Hematopoietic multipotent progenitor cell treated with erythropoietin and hydrocortisone succinate and interleukin-3 and kit ligand, for 17 days (in vitro differentiated cells): ENCODE results near the gene BRD3OS.
A peak's percentile ranks its signal among the peaks of the same experiment; 100 is the strongest.

ENCODE experiments used
- DNase-seq: peaks from one replicate; pipeline ENCODE4 v3.0.0-alpha.2; 2015; ENCODE audit warnings: low spot score

The BRD3OS gene

DNA sequence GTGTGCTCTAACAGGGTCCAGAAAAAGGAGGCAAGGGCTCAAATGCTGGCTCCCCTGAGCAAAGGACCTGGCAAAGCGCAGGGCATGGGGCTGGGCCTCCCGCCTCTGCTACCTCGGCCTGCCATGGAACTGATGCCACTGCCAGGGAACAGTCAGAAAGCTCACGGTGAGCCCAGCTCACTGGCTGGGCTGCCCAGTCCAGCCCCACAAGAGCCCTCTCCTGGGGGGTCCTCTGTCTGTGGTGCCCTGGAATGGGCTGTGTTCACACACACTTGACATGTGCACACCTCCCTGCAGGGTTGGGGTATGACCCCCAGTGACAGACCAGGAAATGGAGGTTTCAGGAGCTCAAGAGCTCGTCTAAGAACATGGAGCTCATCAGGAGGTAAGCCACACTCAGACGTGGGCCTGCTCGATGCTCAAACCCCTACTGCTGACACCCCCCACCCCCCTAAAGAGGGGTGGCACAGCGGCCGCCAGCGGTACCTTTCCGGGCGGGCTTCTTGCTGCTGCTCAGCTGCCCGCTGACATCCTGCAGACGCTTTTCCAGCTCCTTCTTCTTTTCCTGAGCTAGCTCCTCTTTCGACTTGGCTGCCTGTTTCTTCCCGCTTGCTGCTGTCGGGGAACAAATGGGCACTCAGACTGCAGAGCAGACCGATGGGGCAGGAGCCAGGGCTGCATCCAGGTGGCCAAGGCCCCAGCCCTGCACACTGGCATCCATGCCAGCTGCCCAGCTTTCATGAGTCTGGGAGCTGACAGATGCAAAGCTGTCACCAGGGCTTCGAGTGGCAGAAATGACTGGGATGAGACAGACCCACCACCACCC lies 9.1 kb downstream of the BRD3OS start:
- DNase-seq: no peak

DNA sequence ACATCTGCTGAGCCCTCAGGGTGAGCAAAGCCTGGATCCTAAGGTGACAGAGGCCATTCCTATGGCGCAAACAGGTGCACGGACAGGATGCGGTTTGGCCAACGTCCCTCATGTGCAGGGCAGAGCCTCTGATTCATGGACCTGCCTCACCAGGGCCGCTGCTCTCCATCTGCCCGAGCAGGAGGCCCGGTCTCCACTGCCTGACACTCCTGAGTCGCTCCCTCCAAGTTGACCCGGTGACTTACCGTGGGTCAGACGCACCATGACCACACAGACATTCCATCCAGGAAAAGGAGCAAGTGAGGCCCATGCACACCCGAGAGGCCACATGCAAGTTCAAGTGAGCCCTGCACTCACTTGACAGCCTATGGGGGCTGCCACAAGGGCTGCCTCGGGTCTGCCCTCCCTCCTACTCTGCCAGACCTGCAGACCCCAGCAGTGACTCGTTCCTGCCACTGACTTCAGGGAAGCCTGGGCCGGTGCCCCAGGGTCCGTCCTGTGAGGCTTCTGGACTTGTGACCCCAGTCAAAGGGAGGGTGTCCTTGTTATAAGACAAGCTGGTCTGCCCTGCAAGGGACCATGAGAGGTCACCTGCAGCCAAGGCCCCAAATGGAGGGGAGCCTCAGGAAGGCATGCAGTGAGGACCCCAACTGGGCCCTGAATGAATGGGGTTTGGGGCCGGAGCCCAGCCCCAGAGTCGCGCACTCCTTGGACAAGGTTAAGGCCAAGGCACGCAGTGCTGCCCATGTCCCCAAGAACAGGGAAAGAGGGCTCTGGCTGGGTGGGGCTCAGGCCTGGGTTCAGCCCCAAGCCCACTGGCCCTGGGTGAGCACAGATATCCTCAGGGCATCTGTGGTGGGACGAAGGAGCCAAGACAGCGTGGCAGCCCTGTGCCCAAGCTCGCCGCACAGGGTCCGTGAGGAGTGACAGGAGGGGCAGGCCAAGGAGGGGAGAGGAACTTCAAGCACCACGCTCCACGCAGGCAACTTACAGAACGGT lies 10.1 kb downstream of the BRD3OS start:
- DNase-seq: no peak

DNA sequence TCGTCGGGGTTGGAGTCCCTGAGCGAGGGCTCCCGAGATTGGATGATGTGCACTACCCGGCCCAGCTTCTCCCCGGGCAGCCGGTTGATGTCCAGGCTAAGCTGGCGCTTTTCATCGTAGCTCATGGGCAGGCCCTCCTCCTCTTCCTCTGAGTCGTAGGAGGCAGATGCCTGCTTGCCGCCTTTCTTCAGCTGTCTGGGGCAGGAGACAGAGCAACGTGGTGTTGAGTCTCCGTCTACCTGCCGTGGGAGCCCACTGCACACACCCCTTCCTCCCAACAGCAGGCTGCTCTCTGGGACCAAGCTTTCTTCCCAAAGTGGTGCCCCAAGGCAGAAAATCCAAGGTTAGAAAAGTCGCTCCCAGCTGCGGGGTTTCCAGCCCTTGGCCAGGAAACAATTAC lies 10.8 kb downstream of the BRD3OS start:
- DNase-seq: no peak

DNA sequence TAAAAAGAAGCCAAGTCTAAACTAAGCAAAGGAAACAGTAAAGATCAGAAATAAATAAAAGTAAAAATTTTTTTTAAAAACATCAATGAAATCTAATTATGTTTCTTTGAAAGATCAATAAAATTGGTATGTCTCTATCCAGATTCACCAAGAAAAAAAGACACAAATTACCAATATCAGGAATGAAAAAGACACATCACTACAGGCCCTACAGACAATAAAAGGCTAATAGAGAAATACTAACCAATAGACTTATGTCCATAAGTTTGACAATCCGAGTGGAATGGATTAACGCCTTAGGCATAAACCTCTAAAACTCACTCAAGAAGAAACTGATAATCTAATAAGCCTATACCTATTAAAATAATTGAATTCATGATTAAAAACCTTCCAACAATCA lies 12.4 kb downstream of the BRD3OS start:
- DNase-seq: no peak

DNA sequence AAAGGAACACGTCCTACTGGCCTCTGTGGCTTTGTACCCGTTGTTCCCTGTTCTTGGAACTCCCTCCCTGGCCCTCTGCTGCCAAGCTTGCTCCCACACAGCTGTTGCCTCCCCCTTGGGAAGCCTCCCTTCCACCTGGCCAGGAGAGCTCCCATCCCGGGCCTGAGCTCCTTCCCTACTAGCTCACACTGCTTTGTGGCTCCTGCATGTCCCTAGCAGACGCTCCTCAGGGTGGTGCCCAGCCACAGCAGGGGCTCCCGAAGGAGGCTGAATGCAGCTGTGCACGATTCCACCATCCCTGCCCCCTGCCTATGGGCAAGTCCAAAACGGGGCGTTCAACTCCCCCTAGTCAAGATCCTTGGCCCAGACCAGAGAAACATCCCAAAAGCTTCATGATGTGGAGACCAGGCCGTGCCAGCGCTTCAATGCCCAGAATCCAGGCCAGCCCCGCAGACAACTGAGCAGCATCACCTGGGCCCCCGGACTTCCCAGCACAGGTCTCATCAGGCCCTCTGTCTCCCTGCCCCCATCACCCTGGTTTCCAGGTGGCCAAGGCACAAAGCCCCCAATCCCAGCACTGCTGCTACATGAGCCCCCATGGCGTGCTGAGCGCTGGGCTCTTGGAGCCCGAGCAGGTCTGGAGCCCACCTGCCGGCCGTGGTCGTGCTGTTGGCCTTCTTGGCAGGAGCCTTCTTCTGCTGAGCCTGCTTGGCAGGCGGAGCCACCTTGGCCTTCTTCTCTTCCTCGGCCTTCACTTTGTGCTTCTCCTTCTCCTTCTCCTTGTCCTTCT lies 14.3 kb downstream of the BRD3OS start:
- no peak for DNase-seq

DNA sequence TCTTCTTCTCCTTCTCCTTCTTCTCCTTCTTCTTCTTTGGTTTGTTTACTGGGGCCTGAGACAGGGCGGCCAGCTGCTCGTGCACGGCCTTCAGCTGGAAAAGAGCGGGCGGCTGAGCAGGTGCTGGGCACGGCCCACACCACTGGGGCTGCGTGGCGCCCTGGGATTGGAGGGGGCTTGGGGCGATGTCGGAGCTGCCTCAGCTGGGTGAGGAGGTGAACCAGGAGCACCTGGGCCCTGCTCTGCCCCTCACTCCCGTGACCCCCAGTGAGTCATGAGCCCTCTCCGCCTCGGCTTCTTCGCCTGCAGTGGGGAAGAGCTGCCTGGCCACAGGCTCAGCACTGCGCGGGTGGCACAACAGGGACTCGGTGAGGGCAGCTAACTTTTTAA lies 14.9 kb downstream of the BRD3OS start:
- no peak for DNase-seq

DNA sequence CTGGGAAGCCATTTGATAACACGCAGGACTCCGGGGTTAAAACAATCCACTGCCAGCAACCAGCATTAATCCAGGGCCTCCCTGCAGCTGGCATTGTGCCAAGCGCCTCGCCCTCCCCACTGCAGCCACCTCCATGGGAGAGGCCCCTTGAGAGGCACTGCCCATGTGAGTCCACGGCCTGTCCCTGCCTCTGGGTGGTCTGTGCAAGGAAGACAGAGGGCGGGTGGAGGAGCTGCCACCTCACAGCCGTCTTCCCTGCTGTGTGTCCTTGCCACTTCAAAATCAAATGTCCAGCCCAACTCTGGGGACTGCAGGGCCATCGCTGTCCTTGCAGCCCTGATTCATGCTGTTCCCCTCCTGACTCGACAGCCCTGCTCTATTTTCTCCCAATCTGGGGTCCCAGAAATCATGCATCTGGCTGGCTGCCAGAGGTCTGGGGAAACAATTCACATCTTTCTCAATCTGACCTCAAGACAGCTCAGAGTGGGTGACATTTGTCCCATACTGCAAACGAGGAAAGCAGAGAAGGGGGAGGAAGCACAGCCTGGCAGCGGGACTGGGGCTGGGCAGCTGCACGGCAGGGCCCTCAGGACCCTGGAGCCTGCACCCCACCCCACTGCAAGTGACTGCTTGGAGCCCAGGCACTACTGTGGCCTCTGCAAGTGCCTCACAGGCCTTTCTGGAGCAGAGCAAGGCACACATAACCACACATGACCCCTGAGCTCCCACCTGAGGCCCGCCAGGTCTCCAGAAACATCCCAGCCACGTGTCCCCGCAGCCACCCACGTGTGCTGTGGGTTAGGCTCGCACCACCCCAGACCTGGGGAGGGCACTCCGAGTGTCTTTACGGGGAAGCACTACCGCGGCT lies 15.7 kb downstream of the BRD3OS start:
- peak; percentile 43 for DNase-seq

DNA sequence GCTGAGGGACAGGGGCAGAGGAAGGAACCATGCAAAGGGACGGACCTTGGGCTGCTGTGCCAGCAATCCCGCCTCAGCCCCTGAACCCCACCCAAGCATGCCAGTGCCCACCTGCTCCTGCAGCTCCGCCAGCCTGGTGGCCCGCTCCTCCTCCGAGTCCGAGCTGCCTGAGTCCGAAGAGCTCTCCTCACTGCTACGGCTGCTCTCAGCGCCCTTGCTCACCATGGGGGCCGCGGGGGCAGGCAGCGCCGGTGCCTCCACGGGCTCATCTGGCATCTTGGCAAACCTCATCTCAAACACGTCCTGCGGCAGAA lies 16.3 kb downstream of the BRD3OS start:
- no peak for DNase-seq

DNA sequence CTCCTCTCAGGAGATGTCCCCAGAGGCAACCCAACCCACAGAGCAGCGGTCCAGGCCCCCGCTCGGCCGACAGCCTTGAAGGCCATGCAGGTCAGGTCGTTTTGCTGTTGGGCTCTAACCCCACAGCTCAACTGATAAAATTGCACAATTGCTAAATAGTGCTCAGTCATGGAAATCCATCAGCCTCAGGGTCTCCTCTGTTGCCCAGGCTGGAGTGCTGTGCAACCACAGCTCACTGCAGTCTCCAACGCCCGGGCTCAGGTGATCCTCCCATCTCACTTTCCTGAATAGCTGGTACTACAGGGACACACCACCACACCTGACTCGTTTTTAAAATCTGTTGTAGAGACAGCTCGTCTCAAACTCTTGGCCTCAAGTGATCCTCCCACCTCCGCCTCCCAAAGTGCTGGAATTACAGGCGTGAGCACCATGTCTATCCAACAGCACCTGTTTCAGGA lies 18.3 kb downstream of the BRD3OS start:
- DNase-seq: no peak

DNA sequence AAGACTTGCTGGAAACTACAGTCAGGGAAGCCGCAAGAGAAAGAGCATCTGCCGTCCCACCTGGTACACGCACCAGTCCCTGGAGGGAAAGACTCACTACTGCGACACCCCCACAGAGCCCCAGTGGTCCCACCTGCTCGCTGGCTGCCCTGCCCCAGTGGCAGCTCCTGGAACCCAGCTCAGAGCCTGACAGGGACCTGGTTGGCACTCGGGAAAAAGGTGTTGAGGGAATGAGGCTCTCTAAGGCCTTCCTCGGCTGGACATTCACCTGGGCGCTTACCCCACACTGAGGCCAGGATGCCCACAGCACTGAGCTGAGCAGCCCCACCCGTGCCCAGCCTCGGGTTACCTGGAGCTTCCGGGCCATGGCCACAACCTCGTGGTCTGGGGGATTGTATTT lies 19.7 kb downstream of the BRD3OS start:
- DNase-seq: no peak

DNA sequence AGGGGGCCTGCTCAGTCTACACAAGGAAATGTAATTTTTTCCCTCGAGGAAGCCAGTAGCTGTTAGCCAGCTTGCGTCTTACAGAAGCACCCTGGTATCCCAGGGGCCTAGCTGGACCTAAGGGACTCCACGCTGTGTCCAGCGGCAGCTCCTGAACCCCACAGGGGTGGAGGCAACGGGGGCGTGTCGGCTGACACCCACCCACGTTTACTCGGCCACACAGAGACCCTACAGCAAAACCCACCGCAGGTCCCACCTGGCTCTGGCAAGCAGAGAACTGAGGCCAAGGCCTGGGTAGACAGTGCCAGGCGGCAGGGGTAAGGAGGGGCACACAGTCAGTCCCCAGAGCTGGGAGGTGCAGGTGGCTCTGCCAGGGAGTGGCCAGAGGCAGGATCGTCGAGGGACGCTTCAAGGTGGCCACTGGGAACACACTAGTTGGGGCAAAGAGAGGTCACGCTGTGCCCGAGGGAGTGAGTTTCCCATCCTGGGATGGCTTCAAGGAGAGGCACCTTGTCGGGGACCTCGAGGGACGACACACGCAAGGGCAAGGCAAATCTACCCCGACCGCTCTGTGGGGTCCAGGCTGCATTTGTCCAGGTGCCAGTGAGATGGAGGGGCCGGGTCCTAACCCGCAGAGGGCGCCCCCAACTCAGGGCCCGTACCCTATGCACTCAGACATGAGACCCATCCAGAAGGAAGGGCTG lies 20.7 kb downstream of the BRD3OS start:
- DNase-seq: no peak

DNA sequence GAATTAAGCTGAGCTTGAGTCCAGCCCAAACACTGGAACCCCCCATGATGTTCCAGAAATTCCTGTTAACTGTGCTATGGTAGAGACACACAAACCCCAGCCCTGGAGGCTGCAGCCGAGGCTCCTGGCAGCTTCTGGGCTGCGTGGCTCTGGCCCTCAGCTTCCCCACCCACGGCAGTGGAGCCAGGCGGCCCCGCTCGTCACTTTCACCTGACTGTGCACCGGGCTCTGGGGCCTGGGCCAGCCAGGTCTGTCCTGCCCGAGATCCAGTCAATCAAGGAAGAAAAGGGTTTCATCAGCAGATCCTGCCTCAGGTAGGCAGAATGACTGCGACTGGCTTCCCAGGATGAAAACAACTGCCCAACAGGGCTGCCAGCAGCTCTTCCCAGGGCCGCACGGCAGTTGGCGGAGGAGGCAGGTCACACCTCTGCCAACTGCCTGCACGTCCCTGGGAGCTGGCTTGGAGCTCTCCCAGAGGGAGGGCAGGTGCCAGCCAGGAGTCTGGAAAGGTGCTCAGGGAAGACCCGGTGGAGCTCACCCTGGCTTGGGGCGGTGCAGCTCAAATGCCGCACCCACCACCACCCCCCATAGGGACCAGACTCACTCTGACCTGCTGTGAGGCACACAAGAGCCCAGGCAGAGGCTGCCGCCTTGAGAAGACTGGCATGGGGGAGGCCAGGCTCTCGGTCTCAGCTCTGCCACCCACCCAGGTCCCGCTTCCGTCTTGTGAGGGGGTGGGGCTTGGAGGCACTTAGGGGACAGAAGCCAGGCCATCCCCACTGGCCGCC lies 21.8 kb downstream of the BRD3OS start:
- no peak for DNase-seq

DNA sequence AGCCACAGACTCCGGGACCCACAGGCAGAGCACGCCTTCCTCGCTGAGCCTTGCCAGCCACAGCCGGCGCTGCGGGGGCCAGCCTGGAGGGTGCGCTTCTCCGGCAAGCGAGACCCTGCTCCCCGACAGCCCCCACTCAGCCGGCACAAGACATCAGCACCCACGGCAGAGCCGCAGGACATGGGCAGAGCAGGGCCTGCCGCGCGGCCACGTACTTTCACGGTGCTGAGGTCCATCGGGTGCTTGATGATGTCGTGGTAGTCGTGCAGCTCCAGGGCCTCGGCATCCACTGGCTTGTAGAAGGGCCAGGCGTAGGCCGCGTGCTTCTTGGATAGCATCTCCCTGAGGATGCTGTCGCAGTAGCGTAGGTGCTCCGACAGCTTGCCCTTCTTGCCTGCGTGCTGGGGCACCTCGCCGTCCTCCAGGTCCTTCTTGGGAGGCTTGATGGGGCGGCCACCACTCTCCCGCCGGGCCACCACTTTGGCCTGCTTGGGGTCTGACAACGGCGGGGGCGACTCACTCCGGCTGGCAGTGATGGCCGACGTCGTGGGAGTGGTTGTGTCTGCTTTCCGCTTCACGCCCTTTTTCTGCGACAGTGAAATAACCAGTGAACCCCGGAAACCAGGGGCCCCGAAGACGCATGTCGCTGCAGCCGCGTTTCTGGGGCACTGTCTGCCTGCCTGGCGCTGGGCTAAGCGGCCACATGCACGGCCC lies 22.7 kb downstream of the BRD3OS start:
- no peak for DNase-seq

DNA sequence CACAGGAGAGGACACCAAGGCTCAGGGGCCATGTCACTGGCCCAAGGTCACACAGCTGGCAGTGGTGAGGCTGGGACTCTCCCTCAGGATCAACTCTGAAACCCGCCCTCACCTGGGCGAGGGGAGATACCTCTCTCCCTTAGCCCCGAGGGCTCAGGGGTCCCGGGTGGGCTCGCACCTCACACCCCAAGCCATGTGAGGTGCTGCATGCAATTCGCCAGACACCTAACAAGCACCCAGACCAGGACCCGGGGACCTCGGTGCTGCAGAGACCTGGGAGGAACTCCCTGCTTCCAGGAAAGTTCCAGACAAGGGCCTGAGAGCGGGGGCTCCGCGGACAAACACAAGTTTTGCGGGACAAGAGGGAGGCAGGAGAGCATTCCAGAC lies 23.3 kb downstream of the BRD3OS start:
- DNase-seq: no peak

DNA sequence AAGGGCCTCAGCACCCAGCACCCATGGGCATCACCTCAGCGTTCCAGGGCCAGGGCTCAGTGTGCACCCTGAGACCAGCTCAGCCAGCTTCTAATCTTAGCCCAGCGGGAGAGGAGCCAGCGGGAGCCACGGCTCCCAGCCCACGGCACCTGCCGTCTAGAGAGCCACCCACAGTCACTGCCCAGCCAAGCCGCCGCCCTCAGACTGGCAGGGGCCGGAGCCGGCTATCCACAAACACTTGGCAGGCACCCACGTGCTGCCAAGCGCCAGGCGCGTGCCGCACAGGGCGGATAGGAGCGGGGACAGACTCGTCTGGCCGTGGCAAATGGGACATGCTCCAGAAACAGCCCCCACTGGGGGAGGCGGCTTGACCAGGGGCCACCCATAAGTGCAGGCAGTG lies 24.0 kb downstream of the BRD3OS start:
- no peak for DNase-seq

DNA sequence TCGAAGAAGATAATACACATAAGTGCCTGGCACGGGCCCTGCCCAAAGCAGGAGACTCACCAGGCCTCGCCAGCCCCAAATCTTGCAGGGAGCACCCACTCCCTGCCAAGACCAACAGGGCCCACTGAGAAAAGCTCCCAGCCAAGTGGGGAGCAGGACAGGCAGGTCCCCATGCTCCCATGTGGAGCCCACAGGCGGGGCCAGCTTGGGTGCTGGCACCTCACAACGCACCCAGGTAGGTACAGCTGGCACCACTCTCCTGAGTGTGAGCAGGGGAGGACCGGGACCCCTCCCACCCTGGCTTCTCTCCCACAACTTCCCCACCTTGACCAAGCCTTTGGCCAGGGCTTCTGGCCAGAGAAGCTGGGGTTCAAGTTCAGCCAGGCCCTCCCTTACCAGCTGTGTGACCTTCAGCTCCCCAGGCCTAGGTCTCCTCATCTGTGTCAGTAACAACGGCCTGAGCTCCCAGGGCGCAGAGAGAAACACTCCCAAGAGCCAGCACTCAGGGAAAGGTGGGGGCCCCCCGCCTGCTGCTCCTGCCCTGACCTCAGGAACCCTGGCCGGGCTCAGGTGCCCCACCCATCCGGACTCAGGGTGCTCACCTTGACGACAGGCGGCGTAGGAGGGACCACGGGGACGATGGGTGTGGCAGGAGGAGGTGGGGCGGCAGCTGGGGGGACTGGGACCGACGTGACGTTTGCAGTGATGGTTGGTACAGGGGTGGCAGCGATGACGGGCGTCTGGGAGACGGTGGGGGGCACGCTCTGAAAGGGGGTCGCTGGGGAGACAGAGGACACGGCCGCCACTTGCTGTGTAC lies 24.7 kb downstream of the BRD3OS start:
- DNase-seq: no peak

DNA sequence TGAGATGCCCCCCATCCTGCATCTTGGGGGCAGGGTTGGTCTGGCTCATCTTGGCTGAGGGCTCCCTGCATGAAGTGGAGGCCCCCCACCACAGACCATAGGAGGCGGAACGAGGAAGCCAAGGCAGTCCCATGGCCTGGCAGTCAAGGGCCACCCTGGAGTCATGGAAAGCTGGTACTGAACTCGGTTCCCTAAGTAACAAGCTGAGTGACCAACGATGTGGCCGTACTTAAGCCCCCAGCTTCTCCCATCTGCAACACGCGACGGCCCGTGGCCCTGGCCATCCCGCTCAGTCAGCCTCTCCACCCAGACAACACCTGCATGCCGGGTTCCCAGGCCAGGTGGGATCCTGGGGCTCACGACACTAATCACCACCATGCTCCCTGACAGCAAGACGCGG lies 25.4 kb downstream of the BRD3OS start:
- DNase-seq: no peak

DNA sequence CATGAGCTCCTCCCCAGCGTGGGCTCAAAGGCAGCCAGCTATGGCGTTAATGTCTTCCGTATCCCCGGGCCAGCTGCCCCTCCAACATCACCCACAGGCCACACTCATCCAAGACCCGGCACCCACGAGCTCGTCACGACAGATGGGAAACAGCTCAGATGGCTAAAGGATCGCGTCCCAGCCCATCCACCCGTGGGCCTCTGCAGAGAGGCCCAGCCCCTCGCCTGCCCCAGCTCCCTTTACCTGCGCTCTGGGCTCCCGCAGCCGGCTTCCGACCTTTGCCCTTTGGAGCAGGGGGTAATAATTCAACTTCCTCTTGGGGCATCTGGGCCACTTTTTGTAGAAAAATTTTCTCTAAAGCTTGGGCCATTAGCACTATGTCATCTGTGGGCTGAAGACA lies 26.0 kb downstream of the BRD3OS start:
- DNase-seq: no peak
